Left ventricle myocardium inferior (tissue), 1 donor: ENCODE results near the gene LURAP1L. TPM values are rescaled to one million over a fixed set of nuclear protein-coding genes. Genes with fewer than 3 reads are reported as not detected.

Experiments used
- DNase-seq: peaks from one replicate; pipeline ENCODE4 v3.0.0-alpha.2; 2020
- H3K27ac ChIP-seq: fragments of 200-600 bp; replicated peaks from 2 replicates; pipeline ENCODE4 v1.8.0; 2021
- H3K27me3 ChIP-seq: fragments of 200-600 bp; 2 replicates; pipeline ENCODE4 v1.8.0; 2021; ENCODE audit warnings: low read depth
- H3K36me3 ChIP-seq: fragments of 200-600 bp; 2 replicates; pipeline ENCODE4 v1.8.0; 2021
- H3K4me1 ChIP-seq: fragments of 200-600 bp; 2 replicates; pipeline ENCODE4 v1.8.0; 2021
- H3K4me3 ChIP-seq: fragments of 200-600 bp; 2 replicates; pipeline ENCODE4 v1.8.0; 2021; ENCODE audit warnings: mild to moderate bottlenecking, moderate library complexity
- H3K9me3 ChIP-seq: fragments of 200-600 bp; replicated peaks from 2 replicates; pipeline ENCODE4 v1.8.0; 2021
- intact Hi-C: fragments of 100-400 bp; cut with micrococcal nuclease; formaldehyde crosslinking; loops from one replicate; pipeline ENCODE4 v1.11.0; 2022
- total RNA-seq: library from RNA; stranded (reverse); fragmentation: NEBNext Ultra II Directional; extraction: Animal tissue kit (Norgen Biotek cat#: 25700); gene quantifications from one replicate; pipeline ENCODE4 v1.2.1, GENCODE V29; 2021
- TF ChIP-seq, protein P1 (sequence below): fragments of 200-600 bp; IDR thresholded peaks from 2 replicates; pipeline ENCODE4 v1.8.0; 2021; ENCODE audit warnings: antibody characterized with exemption, mild to moderate bottlenecking, borderline replicate concordance
- donor health status: DM: no; HTN: yes; CAD: no; lungs with severe emphysema.

The LURAP1L gene
- total RNA-seq, 1 donor from 2014 or later = 2.6 TPM

DNA sequence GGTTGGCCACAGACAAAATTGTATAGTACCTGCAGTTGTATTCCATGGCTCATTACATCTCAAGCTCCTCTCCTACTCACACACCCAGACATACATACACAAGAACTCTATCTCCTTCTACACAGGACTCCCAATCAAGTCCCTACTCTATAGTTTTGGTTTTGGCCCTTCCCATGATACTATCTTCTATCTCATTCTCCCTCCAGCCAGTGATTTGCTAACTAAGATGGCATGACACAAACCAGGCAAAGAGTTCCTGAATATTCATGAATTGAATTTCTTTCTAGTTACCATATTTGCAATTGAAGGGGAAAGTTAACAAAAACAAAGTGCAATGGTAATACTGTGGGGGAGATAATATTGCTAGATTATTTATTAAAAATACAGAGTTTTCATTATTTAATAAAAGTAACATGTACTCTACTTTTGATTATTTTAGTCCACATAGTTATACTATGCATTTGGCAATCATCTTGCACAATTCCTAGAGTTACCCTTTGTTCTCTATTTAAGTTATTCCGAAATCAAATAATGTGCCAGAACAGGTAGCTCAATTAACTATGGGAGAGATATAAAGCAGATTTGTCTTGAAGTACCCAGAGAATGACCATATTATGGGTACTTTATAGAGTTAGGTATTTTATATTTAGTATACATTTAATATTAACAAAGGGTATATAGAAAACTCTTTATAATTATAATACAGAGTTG lies 9.6 kb upstream of the LURAP1L start:
- Histone ChIP-seq H3K9me3 (no peaks in the 10 kb centered on the region), H3K36me3 (no peaks in the 10 kb centered on the region), H3K27ac (no peak overlapping the region), H3K4me1 (peaks cover 3% of the 10 kb centered on the region), H3K4me3 (no peak overlapping the region), H3K27me3 (no peaks in the 10 kb centered on the region)
- DNase-seq = no peak
- intact Hi-C loops = loop anchor here (10.0 kb wide), 1 partner anchor 60 kb away; no protein-coding TSS in a partner anchor
- TF ChIP-seq, protein P1, sequence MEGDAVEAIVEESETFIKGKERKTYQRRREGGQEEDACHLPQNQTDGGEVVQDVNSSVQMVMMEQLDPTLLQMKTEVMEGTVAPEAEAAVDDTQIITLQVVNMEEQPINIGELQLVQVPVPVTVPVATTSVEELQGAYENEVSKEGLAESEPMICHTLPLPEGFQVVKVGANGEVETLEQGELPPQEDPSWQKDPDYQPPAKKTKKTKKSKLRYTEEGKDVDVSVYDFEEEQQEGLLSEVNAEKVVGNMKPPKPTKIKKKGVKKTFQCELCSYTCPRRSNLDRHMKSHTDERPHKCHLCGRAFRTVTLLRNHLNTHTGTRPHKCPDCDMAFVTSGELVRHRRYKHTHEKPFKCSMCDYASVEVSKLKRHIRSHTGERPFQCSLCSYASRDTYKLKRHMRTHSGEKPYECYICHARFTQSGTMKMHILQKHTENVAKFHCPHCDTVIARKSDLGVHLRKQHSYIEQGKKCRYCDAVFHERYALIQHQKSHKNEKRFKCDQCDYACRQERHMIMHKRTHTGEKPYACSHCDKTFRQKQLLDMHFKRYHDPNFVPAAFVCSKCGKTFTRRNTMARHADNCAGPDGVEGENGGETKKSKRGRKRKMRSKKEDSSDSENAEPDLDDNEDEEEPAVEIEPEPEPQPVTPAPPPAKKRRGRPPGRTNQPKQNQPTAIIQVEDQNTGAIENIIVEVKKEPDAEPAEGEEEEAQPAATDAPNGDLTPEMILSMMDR = no peak

- no peak for DNase-seq
- Histone ChIP-seq H3K36me3 (no peaks in the 10 kb centered on the region), H3K4me3 (no peak overlapping the region), H3K27ac (no peak overlapping the region), H3K27me3 (no peaks in the 10 kb centered on the region), H3K9me3 (no peaks in the 10 kb centered on the region), H3K4me1 (peaks cover 3% of the 10 kb centered on the region)
- intact Hi-C loops = loop anchor here (10.0 kb wide), 1 partner anchor 62 kb away; no protein-coding TSS in a partner anchor
- TF ChIP-seq, protein P1 = no peak
These were observed 8.5 kb upstream of the LURAP1L start for GRCh38 chr9:12766357-12766756.

- no peak overlapping the region for H3K4me3 ChIP-seq
- H3K27ac ChIP-seq = no peak overlapping the region
- no peaks in the 10 kb centered on the region for H3K27me3 ChIP-seq
- DNase-seq = no peak
- intact Hi-C loops = loop anchor here (10.0 kb wide), 1 partner anchor 45 kb away; no protein-coding TSS in a partner anchor
- H3K4me1 ChIP-seq = peaks cover 12% of the 10 kb centered on the region
- TF ChIP-seq, protein P1 = no peak
- H3K36me3 ChIP-seq = no peaks in the 10 kb centered on the region
- H3K9me3 ChIP-seq = no peaks in the 10 kb centered on the region
These were observed 4.6 kb upstream of the LURAP1L start for GRCh38 chr9:12770261-12770660.

DNA sequence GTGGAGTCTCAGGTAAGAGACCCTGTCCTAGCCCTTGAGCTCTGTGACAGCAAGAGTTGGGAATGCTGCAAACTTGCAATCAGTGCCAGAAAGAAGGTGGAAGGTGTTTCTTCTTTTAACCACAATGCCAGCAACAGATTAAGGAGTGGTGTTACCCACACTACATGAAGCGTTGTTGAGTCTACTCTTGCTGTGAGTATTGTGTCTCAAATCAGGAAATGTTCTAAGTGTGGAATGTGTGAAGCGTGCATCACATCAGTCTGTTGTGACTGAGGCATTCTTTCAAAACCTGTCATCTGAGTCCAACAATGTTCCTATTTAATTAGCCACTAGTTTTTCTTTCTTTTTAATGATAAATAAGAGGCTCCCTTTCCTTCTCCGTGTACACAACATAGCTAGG lies 2.9 kb upstream of the LURAP1L start:
- TF ChIP-seq, protein P1 = no peak
- no peak overlapping the region for H3K4me3 ChIP-seq
- peaks cover 23% of the 10 kb centered on the region for H3K4me1 ChIP-seq
- no peaks in the 10 kb centered on the region for H3K36me3 ChIP-seq
- no peaks in the 10 kb centered on the region for H3K27me3 ChIP-seq
- H3K27ac ChIP-seq = no peak overlapping the region
- DNase-seq = no peak
- intact Hi-C loops = loop anchor here (10.0 kb wide), 1 partner anchor 47 kb away; no protein-coding TSS in a partner anchor
- H3K9me3 ChIP-seq = no peaks in the 10 kb centered on the region

DNA sequence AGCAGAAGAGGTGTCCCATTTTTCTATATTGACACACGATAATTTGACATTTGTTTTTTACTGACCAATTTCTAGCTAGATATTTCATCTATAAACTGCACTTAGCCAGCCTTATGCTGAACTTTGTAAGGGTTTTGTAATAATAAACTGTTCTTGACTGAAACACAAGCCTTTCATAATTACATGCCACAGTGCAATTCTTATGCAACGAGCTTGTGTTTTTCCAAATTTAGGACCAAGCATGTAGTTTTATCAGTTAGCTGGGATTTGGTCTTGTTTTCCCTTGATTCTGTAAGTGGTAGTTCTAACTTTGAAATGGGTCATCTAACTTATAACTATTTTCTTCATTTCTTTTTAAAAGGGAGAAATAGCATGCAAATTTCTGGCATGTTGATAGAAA lies 1.3 kb upstream of the LURAP1L start:
- Histone ChIP-seq H3K27me3 (no peaks in the 10 kb centered on the region), H3K4me3 (no peak overlapping the region), H3K36me3 (no peaks in the 10 kb centered on the region), H3K4me1 (peaks cover 35% of the 10 kb centered on the region), H3K9me3 (no peaks in the 10 kb centered on the region), H3K27ac (no peak overlapping the region)
- intact Hi-C loops = loop anchor here (10.0 kb wide), 1 partner anchor 49 kb away; no protein-coding TSS in a partner anchor
- DNase-seq = no peak
- TF ChIP-seq, protein P1 = no peak
